Activated CD4-positive, alpha-beta T cell treated with anti-CD3 and anti-CD28 coated beads, Interleukin-2, amount 10 ng/mL, durations not matched to agents 24 days and 14 days (primary cell): ENCODE results near the gene KLK3. TPM values are rescaled to one million over a fixed set of nuclear protein-coding genes. Genes with fewer than 3 reads are reported as not detected.

Source experiments
- DNase-seq: peaks from one replicate; pipeline ENCODE4 v3.0.0; 2022
- H3K27ac Mint-ChIP-seq: one replicate; pipeline ENCODE4 v1.8.0; 2022; ENCODE audit warnings: mild to moderate bottlenecking, mixed read lengths
- H3K27me3 Mint-ChIP-seq: one replicate; pipeline ENCODE4 v1.8.0; 2022; ENCODE audit warnings: mixed read lengths
- H3K36me3 Mint-ChIP-seq: one replicate; pipeline ENCODE4 v1.8.0; 2022; ENCODE audit warnings: low read depth, mild to moderate bottlenecking, mixed read lengths
- H3K4me1 Mint-ChIP-seq: one replicate; pipeline ENCODE4 v1.8.0; 2021; ENCODE audit warnings: mixed read lengths
- H3K4me3 Mint-ChIP-seq: one replicate; pipeline ENCODE4 v1.8.0; 2022; ENCODE audit warnings: mild to moderate bottlenecking, moderate library complexity, mixed read lengths
- H3K9me3 Mint-ChIP-seq: one replicate; pipeline ENCODE4 v1.8.0; 2021; ENCODE audit warnings: mixed read lengths
- intact Hi-C: fragments of 100-400 bp; cut with micrococcal nuclease; formaldehyde crosslinking; loops from one replicate; pipeline ENCODE4 v1.15.1; 2023
- total RNA-seq: library from RNA; stranded (reverse); gene quantifications from 2 replicates; pipeline ENCODE4 v1.2.3, GENCODE V29; 2022

KLK3 gene
- total RNA-seq, 1 donor from 2014 or later, result not detected

GRCh38 chr19:50859849-50860248 lies 5.1 kb downstream of the KLK3 start:
- Mint-ChIP-seq H3K4me1 (no peaks in the 10 kb centered on the region), H3K27ac (no peak overlapping the region), H3K27me3 (peaks cover 23% of the 10 kb centered on the region), H3K36me3 (no peaks in the 10 kb centered on the region), H3K4me3 (no peak overlapping the region), H3K9me3 (peaks cover 5% of the 10 kb centered on the region)
- DNase-seq, result no peak
- intact Hi-C loops, result no loop called here

GRCh38 chr19:50861010-50861409 lies 6.3 kb downstream of the KLK3 start:
- Mint-ChIP-seq H3K27ac (no peak overlapping the region), H3K4me1 (no peaks in the 10 kb centered on the region), H3K9me3 (peaks cover 5% of the 10 kb centered on the region), H3K4me3 (no peak overlapping the region), H3K36me3 (no peaks in the 10 kb centered on the region), H3K27me3 (peaks cover 22% of the 10 kb centered on the region)
- DNase-seq, result no peak
- intact Hi-C loops, result no loop called here

- Mint-ChIP-seq H3K27me3 (peaks cover 28% of the 10 kb centered on the region), H3K9me3 (peaks cover 5% of the 10 kb centered on the region), H3K4me3 (no peak overlapping the region), H3K27ac (no peak overlapping the region), H3K36me3 (no peaks in the 10 kb centered on the region), H3K4me1 (no peaks in the 10 kb centered on the region)
- DNase-seq, result no peak
- intact Hi-C loops, result no loop called here
These were observed 7.0 kb downstream of the KLK3 start for GRCh38 chr19:50861496-50862286.

- H3K27me3 Mint-ChIP-seq, result peaks cover 26% of the 10 kb centered on the region
- no peak overlapping the region for H3K27ac Mint-ChIP-seq
- intact Hi-C loops, result no loop called here
- no peak for DNase-seq
- H3K4me3 Mint-ChIP-seq, result no peak overlapping the region
- no peaks in the 10 kb centered on the region for H3K36me3 Mint-ChIP-seq
- no peaks in the 10 kb centered on the region for H3K9me3 Mint-ChIP-seq
- H3K4me1 Mint-ChIP-seq, result no peaks in the 10 kb centered on the region
These were observed 14.8 kb downstream of the KLK3 start for GRCh38 chr19:50869479-50869878.

GRCh38 chr19:50870417-50871089 lies 15.8 kb downstream of the KLK3 start:
- no peaks in the 10 kb centered on the region for H3K9me3 Mint-ChIP-seq
- H3K4me1 Mint-ChIP-seq, result no peaks in the 10 kb centered on the region
- intact Hi-C loops, result no loop called here
- H3K4me3 Mint-ChIP-seq, result no peak overlapping the region
- H3K27me3 Mint-ChIP-seq, result peaks cover 22% of the 10 kb centered on the region
- H3K36me3 Mint-ChIP-seq, result no peaks in the 10 kb centered on the region
- peak; percentile 59 for DNase-seq
- no peak overlapping the region for H3K27ac Mint-ChIP-seq

- H3K36me3 Mint-ChIP-seq, result no peaks in the 10 kb centered on the region
- DNase-seq, result no peak
- H3K4me1 Mint-ChIP-seq, result no peaks in the 10 kb centered on the region
- H3K27me3 Mint-ChIP-seq, result peaks cover 12% of the 10 kb centered on the region
- no peak within 1 kb of the TSS for H3K4me3 Mint-ChIP-seq
- intact Hi-C loops, result no loop called here
- H3K9me3 Mint-ChIP-seq, result no peaks in the 10 kb centered on the region
- no peak within 1 kb of the TSS for H3K27ac Mint-ChIP-seq
These were observed 18.3 kb downstream of the KLK3 start, which contains the start of gene KLK2 for GRCh38 chr19:50873056-50873455. TSS of gene KLK2 (plus strand) at chr19:50873439. CDS start at chr19:50873474, 35 bp downstream.

- no peaks in the 10 kb centered on the region for H3K9me3 Mint-ChIP-seq
- H3K36me3 Mint-ChIP-seq, result no peaks in the 10 kb centered on the region
- H3K4me3 Mint-ChIP-seq, result no peak overlapping the region
- H3K27me3 Mint-ChIP-seq, result peaks cover 10% of the 10 kb centered on the region
- intact Hi-C loops, result no loop called here
- DNase-seq, result no peak
- no peak overlapping the region for H3K27ac Mint-ChIP-seq
- H3K4me1 Mint-ChIP-seq, result no peaks in the 10 kb centered on the region
These were observed 19.5 kb downstream of the KLK3 start for GRCh38 chr19:50874211-50874610.

GRCh38 chr19:50875795-50876422 lies 21.2 kb downstream of the KLK3 start:
- intact Hi-C loops, result no loop called here
- DNase-seq, result no peak
- H3K4me3 Mint-ChIP-seq, result no peak overlapping the region
- peaks cover 16% of the 10 kb centered on the region for H3K27me3 Mint-ChIP-seq
- no peak overlapping the region for H3K27ac Mint-ChIP-seq
- no peaks in the 10 kb centered on the region for H3K36me3 Mint-ChIP-seq
- no peaks in the 10 kb centered on the region for H3K9me3 Mint-ChIP-seq
- H3K4me1 Mint-ChIP-seq, result no peaks in the 10 kb centered on the region

- peaks cover 11% of the 10 kb centered on the region for H3K27me3 Mint-ChIP-seq
- H3K36me3 Mint-ChIP-seq, result no peaks in the 10 kb centered on the region
- H3K4me3 Mint-ChIP-seq, result no peak overlapping the region
- H3K9me3 Mint-ChIP-seq, result no peaks in the 10 kb centered on the region
- intact Hi-C loops, result no loop called here
- no peak for DNase-seq
- H3K4me1 Mint-ChIP-seq, result no peaks in the 10 kb centered on the region
- no peak overlapping the region for H3K27ac Mint-ChIP-seq
These were observed 21.7 kb downstream of the KLK3 start for GRCh38 chr19:50876456-50876855.

GRCh38 chr19:50877338-50877737 lies 22.6 kb downstream of the KLK3 start:
- H3K36me3 Mint-ChIP-seq, result no peaks in the 10 kb centered on the region
- no peak for DNase-seq
- H3K4me1 Mint-ChIP-seq, result no peaks in the 10 kb centered on the region
- no peak overlapping the region for H3K4me3 Mint-ChIP-seq
- H3K27me3 Mint-ChIP-seq, result peaks cover 10% of the 10 kb centered on the region
- no peak overlapping the region for H3K27ac Mint-ChIP-seq
- H3K9me3 Mint-ChIP-seq, result no peaks in the 10 kb centered on the region
- intact Hi-C loops, result no loop called here

- H3K4me3 Mint-ChIP-seq, result no peak overlapping the region
- intact Hi-C loops, result no loop called here
- no peaks in the 10 kb centered on the region for H3K4me1 Mint-ChIP-seq
- peaks cover 10% of the 10 kb centered on the region for H3K27me3 Mint-ChIP-seq
- H3K9me3 Mint-ChIP-seq, result no peaks in the 10 kb centered on the region
- no peak for DNase-seq
- no peak overlapping the region for H3K27ac Mint-ChIP-seq
- no peaks in the 10 kb centered on the region for H3K36me3 Mint-ChIP-seq
These were observed 24.1 kb downstream of the KLK3 start for GRCh38 chr19:50878851-50879250.

- intact Hi-C loops, result no loop called here
- Mint-ChIP-seq H3K27me3 (peaks cover 12% of the 10 kb centered on the region), H3K27ac (no peak overlapping the region), H3K4me3 (no peak overlapping the region), H3K4me1 (no peaks in the 10 kb centered on the region), H3K36me3 (no peaks in the 10 kb centered on the region), H3K9me3 (no peaks in the 10 kb centered on the region)
- no peak for DNase-seq
These were observed 25.5 kb downstream of the KLK3 start for GRCh38 chr19:50880241-50880640.

- intact Hi-C loops, result no loop called here
- H3K27ac Mint-ChIP-seq, result no peak overlapping the region
- DNase-seq, result no peak
- H3K27me3 Mint-ChIP-seq, result peaks cover 14% of the 10 kb centered on the region
- H3K4me3 Mint-ChIP-seq, result no peak overlapping the region
- no peaks in the 10 kb centered on the region for H3K4me1 Mint-ChIP-seq
- H3K9me3 Mint-ChIP-seq, result no peaks in the 10 kb centered on the region
- no peaks in the 10 kb centered on the region for H3K36me3 Mint-ChIP-seq
These were observed 27.5 kb downstream of the KLK3 start for GRCh38 chr19:50882188-50882587.

- Mint-ChIP-seq H3K4me1 (peaks cover 2% of the 10 kb centered on the region), H3K4me3 (no peak overlapping the region), H3K27me3 (peaks cover 14% of the 10 kb centered on the region), H3K36me3 (no peaks in the 10 kb centered on the region), H3K9me3 (peaks cover 6% of the 10 kb centered on the region), H3K27ac (no peak overlapping the region)
- no peak for DNase-seq
- intact Hi-C loops, result no loop called here
These were observed 34.9 kb downstream of the KLK3 start for GRCh38 chr19:50889638-50890037.
